Parathyroid adenoma (tissue), 2 donors: Measurements from ENCODE around the gene TUBGCP5.
A peak's percentile ranks its signal among the peaks of the same experiment; 100 is the strongest.

Experiments used
- H2AFZ ChIP-seq: fragments of 300-600 bp; sonication (generic); one replicate; pipeline ENCODE4 v1.7.0; 2017; ENCODE audit warnings: antibody characterized with exemption, mild to moderate bottlenecking
- H3K27ac ChIP-seq: fragments of 300-600 bp; sonication (generic); one replicate; pipeline ENCODE4 v1.7.0; 2017
- H3K27me3 ChIP-seq: fragments of 300-600 bp; sonication (generic); one replicate; pipeline ENCODE4 v1.7.0; 2017; ENCODE audit warnings: low read length; ENCODE audit not compliant: control insufficient read depth, insufficient read depth
- H3K36me3 ChIP-seq: fragments of 300-600 bp; sonication (generic); one replicate; pipeline ENCODE4 v1.7.0; 2017; ENCODE audit warnings: low read length; ENCODE audit not compliant: control insufficient read depth, insufficient read depth
- H3K4me1 ChIP-seq: fragments of 300-600 bp; sonication (generic); one replicate; pipeline ENCODE4 v1.7.0; 2017; ENCODE audit warnings: control low read depth
- H3K4me2 ChIP-seq: fragments of 300-600 bp; sonication (generic); one replicate; pipeline ENCODE4 v1.7.0; 2017; ENCODE audit warnings: low read length
- H3K4me3 ChIP-seq: fragments of 300-600 bp; sonication (generic); one replicate; pipeline ENCODE4 v1.7.0; 2017; ENCODE audit warnings: low read depth, low read length
- H3K79me2 ChIP-seq: fragments of 300-600 bp; sonication (generic); one replicate; pipeline ENCODE4 v1.7.0; 2017; ENCODE audit warnings: control low read depth
- H3K9ac ChIP-seq: fragments of 300-600 bp; sonication (generic); one replicate; pipeline ENCODE4 v1.7.0; 2017; ENCODE audit warnings: mild to moderate bottlenecking
- H3K9me3 ChIP-seq: fragments of 300-600 bp; sonication (generic); one replicate; pipeline ENCODE4 v1.7.0; 2017; ENCODE audit warnings: low read length; ENCODE audit not compliant: control insufficient read depth
- CTCF ChIP-seq: fragments of 300-600 bp; sonication (generic); IDR thresholded peaks from one replicate; pipeline ENCODE4 v1.7.0; 2017; ENCODE audit warnings: antibody characterized with exemption, mild to moderate bottlenecking
- donor health status: primary hyperparathyroidism.

TUBGCP5 gene

GRCh38 chr15:22981051-22981840, 58.1 kb downstream of the TUBGCP5 start:
- Histone ChIP-seq H2AFZ (peak overlapping the region; percentile 96), H3K27ac (peak overlapping the region; percentile 56), H3K4me3 (peak overlapping the region; percentile 77), H3K9me3 (no peaks in the 10 kb centered on the region), H3K4me2 (peak overlapping the region; percentile 77), H3K27me3 (no peaks in the 10 kb centered on the region), H3K4me1 (no peaks in the 10 kb centered on the region), H3K36me3 (no peaks in the 10 kb centered on the region), H3K79me2 (peaks cover 6% of the 10 kb centered on the region), H3K9ac (no peak overlapping the region)
- no peak for TF ChIP-seq CTCF

- Histone ChIP-seq H3K27me3 (no peaks in the 10 kb centered on the region), H3K9ac (no peak within 1 kb of the TSS), H3K4me2 (peak within 1 kb of the TSS; percentile 89), H3K36me3 (no peaks in the 10 kb centered on the region), H3K4me3 (peak within 1 kb of the TSS; percentile 77), H3K79me2 (peaks cover 11% of the 10 kb centered on the region), H3K9me3 (no peaks in the 10 kb centered on the region), H2AFZ (peak within 1 kb of the TSS; percentile 96), H3K4me1 (no peaks in the 10 kb centered on the region), H3K27ac (peak within 1 kb of the TSS; percentile 56)
- TF ChIP-seq CTCF = no peak
Measured at GRCh38 chr15:22980189-22981050, 58.9 kb downstream of the TUBGCP5 start, which contains the start of gene CYFIP1. Gene CYFIP1 (minus strand): TSS chr15:22980368. CDS start chr15:22947285, 33,083 bp downstream.

GRCh38 chr15:22979238-22980188, 59.9 kb downstream of the TUBGCP5 start:
- no peaks in the 10 kb centered on the region for H3K4me1 ChIP-seq

More at GRCh38 chr15:22979238-22980188, 59.9 kb downstream of the TUBGCP5 start:
- Histone ChIP-seq H3K4me2 (peak overlapping the region; percentile 89), H3K36me3 (no peaks in the 10 kb centered on the region), H3K4me3 (peak overlapping the region; percentile 77), H2AFZ (peak overlapping the region; percentile 75), H3K27ac (peak overlapping the region; percentile 32), H3K79me2 (peaks cover 16% of the 10 kb centered on the region), H3K27me3 (no peaks in the 10 kb centered on the region), H3K9ac (no peak overlapping the region), H3K9me3 (no peaks in the 10 kb centered on the region)
- TF ChIP-seq CTCF = no peak
